ENCODE data around the gene IRGC.
A peak's percentile ranks its signal among the peaks of the same experiment; 100 is the strongest.

Gene IRGC

DNA sequence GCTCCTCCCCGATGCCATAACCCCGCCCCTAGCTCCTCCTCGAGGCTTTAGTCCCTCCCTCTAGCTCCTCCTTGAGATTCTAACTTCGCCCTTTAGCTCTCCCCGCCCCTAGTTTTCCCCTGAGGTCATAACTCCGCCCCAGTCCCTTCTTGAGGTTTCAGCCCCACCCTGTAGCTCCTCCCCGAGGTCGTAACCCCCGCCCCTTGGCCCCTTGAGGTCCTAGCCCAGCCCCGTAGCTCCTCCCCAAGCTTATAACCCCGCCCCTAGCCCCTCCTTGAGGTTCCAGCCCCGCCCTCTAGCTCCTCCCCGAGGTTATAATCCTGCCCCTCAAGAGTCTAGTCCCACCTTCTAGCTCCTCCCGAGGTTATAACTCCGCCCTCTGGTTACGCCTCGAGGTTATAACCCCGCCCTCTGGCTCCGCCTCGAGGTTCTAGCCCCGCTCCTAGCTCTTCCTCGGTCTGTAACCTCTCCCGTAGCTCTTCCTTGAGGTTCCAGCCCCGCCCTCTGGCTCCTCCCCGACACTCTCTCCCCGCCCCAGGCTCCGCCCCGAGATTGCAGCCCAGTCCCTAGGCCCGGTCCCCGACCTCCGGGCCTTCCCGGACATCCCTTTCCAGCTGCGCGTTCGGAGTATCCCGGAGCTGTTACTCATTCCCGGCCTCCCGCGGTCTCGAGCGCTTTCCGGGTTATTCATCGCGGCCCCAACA, 47.3 kb upstream of the IRGC start:
- Histone ChIP-seq H3K27ac (ENCODE audit: extremely low read depth, low read depth, low read length) (peak overlapping the region; percentile 56), H3K9me3 (ENCODE audit: control insufficient read depth, insufficient read depth, low read depth, low read length) (no peaks in the 10 kb centered on the region), H3K4me1 (ENCODE audit: control insufficient read depth, insufficient read depth, low read length) (peaks cover 42% of the 10 kb centered on the region), H3K36me3 (ENCODE audit: control insufficient read depth in 2 of 2, insufficient read depth in 1 of 2, low read length in 2 of 2) (peaks cover 23 to 24% of the 10 kb centered on the region in 2 experiments; a peak in 2 of 3 replicates), H3K4me3 (ENCODE audit: low read depth, low read length) (peak overlapping the region; percentile 19)
- CTCF ChIA-PET: interaction anchor here (0.6 to 4.9 kb wide), 42 partner anchors 8 to 493 kb away, joined by 3 to 39 read pairs (median 6); partner anchors contain the start of genes ETHE1, IRGQ and ZNF576
- POLR2A ChIA-PET: interaction anchor here (0.7 to 3.6 kb wide), 64 partner anchors 9 to 544 kb away, joined by 3 to 64 read pairs (median 5); partner anchors contain the start of genes IRGC, IRGQ, PHLDB3 and PINLYP
- TF ChIP-seq, protein P1, sequence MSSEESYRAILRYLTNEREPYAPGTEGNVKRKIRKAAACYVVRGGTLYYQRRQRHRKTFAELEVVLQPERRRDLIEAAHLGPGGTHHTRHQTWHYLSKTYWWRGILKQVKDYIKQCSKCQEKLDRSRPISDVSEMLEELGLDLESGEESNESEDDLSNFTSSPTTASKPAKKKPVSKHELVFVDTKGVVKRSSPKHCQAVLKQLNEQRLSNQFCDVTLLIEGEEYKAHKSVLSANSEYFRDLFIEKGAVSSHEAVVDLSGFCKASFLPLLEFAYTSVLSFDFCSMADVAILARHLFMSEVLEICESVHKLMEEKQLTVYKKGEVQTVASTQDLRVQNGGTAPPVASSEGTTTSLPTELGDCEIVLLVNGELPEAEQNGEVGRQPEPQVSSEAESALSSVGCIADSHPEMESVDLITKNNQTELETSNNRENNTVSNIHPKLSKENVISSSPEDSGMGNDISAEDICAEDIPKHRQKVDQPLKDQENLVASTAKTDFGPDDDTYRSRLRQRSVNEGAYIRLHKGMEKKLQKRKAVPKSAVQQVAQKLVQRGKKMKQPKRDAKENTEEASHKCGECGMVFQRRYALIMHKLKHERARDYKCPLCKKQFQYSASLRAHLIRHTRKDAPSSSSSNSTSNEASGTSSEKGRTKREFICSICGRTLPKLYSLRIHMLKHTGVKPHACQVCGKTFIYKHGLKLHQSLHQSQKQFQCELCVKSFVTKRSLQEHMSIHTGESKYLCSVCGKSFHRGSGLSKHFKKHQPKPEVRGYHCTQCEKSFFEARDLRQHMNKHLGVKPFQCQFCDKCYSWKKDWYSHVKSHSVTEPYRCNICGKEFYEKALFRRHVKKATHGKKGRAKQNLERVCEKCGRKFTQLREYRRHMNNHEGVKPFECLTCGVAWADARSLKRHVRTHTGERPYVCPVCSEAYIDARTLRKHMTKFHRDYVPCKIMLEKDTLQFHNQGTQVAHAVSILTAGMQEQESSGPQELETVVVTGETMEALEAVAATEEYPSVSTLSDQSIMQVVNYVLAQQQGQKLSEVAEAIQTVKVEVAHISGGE (tag by site-specific recombination; conservative IDR thresholded peaks at IDR 0.05; ENCODE audit: low read depth): peak; percentile 61
- TF ChIP-seq ZFP3 (tag by site-specific recombination; IDR thresholded peaks at IDR 0.05; ENCODE audit: low read depth) (no peak), ZNF114 (tag by site-specific recombination; IDR thresholded peaks at IDR 0.05) (no peak), PRDM1 (tag by site-specific recombination; IDR thresholded peaks at IDR 0.05) (no peak), ZNF596 (tag by site-specific recombination; IDR thresholded peaks at IDR 0.05) (no peak), ZFP69B (tag by site-specific recombination; IDR thresholded peaks at IDR 0.05) (no peak), ZSCAN16 (tag by site-specific recombination; IDR thresholded peaks at IDR 0.05) (no peak), EGR2 (tag by site-specific recombination; IDR thresholded peaks at IDR 0.05; ENCODE audit: low read depth) (no peak), ZBTB17 (tag by site-specific recombination; IDR thresholded peaks at IDR 0.05) (peak; percentile 81), SP2 (tag by site-specific recombination; IDR thresholded peaks at IDR 0.05) (peak; percentile 96), ZNF501 (tag by site-specific recombination; IDR thresholded peaks at IDR 0.05) (peak; percentile 72; the same call in 1 of the 2 replicates), ZNF658 (tag by site-specific recombination; IDR thresholded peaks at IDR 0.05) (no peak), ZNF473 (tag by site-specific recombination; IDR thresholded peaks at IDR 0.05) (no peak), ZNF777 (tag by site-specific recombination; IDR thresholded peaks at IDR 0.05; ENCODE audit: borderline replicate concordance) (no peak), ZNF223 (tag by site-specific recombination; IDR thresholded peaks at IDR 0.05) (no peak)
- TF ChIP-seq, protein P2, sequence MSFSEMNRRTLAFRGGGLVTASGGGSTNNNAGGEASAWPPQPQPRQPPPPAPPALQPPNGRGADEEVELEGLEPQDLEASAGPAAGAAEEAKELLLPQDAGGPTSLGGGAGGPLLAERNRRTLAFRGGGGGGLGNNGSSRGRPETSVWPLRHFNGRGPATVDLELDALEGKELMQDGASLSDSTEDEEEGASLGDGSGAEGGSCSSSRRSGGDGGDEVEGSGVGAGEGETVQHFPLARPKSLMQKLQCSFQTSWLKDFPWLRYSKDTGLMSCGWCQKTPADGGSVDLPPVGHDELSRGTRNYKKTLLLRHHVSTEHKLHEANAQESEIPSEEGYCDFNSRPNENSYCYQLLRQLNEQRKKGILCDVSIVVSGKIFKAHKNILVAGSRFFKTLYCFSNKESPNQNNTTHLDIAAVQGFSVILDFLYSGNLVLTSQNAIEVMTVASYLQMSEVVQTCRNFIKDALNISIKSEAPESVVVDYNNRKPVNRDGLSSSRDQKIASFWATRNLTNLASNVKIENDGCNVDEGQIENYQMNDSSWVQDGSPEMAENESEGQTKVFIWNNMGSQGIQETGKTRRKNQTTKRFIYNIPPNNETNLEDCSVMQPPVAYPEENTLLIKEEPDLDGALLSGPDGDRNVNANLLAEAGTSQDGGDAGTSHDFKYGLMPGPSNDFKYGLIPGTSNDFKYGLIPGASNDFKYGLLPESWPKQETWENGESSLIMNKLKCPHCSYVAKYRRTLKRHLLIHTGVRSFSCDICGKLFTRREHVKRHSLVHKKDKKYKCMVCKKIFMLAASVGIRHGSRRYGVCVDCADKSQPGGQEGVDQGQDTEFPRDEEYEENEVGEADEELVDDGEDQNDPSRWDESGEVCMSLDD (tag by site-specific recombination; IDR thresholded peaks at IDR 0.05): peak; percentile 99
- TF ChIP-seq, protein P3, sequence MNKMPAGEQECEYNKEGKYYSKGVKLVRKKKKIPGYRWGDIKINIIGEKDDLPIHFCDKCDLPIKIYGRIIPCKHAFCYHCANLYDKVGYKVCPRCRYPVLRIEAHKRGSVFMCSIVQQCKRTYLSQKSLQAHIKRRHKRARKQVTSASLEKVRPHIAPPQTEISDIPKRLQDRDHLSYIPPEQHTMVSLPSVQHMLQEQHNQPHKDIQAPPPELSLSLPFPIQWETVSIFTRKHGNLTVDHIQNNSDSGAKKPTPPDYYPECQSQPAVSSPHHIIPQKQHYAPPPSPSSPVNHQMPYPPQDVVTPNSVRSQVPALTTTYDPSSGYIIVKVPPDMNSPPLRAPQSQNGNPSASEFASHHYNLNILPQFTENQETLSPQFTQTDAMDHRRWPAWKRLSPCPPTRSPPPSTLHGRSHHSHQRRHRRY (tag by site-specific recombination; IDR thresholded peaks at IDR 0.05): no peak
- TF ChIP-seq, protein P4, sequence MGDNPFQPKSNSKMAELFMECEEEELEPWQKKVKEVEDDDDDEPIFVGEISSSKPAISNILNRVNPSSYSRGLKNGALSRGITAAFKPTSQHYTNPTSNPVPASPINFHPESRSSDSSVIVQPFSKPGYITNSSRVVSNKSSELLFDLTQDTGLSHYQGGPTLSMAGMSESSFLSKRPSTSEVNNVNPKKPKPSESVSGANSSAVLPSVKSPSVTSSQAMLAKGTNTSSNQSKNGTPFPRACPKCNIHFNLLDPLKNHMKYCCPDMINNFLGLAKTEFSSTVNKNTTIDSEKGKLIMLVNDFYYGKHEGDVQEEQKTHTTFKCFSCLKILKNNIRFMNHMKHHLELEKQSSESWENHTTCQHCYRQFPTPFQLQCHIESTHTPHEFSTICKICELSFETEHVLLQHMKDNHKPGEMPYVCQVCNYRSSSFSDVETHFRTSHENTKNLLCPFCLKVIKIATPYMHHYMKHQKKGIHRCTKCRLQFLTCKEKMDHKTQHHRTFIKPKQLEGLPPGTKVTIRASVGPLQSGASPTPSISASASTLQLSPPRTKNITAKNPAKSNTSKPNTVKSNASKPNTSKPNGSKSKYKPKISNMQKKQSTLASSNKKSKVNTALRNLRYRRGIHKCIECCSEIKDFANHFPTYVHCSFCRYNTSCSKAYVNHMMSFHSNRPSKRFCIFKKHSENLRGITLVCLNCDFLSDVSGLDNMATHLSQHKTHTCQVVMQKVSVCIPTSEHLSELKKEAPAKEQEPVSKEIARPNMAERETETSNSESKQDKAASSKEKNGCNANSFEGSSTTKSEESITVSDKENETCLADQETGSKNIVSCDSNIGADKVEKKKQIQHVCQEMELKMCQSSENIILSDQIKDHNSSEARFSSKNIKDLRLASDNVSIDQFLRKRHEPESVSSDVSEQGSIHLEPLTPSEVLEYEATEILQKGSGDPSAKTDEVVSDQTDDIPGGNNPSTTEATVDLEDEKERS (tag by site-specific recombination; IDR thresholded peaks at IDR 0.05): no peak
- TF ChIP-seq, protein P5, sequence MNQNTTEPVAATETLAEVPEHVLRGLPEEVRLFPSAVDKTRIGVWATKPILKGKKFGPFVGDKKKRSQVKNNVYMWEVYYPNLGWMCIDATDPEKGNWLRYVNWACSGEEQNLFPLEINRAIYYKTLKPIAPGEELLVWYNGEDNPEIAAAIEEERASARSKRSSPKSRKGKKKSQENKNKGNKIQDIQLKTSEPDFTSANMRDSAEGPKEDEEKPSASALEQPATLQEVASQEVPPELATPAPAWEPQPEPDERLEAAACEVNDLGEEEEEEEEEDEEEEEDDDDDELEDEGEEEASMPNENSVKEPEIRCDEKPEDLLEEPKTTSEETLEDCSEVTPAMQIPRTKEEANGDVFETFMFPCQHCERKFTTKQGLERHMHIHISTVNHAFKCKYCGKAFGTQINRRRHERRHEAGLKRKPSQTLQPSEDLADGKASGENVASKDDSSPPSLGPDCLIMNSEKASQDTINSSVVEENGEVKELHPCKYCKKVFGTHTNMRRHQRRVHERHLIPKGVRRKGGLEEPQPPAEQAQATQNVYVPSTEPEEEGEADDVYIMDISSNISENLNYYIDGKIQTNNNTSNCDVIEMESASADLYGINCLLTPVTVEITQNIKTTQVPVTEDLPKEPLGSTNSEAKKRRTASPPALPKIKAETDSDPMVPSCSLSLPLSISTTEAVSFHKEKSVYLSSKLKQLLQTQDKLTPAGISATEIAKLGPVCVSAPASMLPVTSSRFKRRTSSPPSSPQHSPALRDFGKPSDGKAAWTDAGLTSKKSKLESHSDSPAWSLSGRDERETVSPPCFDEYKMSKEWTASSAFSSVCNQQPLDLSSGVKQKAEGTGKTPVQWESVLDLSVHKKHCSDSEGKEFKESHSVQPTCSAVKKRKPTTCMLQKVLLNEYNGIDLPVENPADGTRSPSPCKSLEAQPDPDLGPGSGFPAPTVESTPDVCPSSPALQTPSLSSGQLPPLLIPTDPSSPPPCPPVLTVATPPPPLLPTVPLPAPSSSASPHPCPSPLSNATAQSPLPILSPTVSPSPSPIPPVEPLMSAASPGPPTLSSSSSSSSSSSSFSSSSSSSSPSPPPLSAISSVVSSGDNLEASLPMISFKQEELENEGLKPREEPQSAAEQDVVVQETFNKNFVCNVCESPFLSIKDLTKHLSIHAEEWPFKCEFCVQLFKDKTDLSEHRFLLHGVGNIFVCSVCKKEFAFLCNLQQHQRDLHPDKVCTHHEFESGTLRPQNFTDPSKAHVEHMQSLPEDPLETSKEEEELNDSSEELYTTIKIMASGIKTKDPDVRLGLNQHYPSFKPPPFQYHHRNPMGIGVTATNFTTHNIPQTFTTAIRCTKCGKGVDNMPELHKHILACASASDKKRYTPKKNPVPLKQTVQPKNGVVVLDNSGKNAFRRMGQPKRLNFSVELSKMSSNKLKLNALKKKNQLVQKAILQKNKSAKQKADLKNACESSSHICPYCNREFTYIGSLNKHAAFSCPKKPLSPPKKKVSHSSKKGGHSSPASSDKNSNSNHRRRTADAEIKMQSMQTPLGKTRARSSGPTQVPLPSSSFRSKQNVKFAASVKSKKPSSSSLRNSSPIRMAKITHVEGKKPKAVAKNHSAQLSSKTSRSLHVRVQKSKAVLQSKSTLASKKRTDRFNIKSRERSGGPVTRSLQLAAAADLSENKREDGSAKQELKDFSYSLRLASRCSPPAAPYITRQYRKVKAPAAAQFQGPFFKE (tag by site-specific recombination; IDR thresholded peaks at IDR 0.05; ENCODE audit: borderline replicate concordance): no peak
